DMS153 treated with DMSO at 0.1 percent for 48 hours (cell line): ENCODE results near the gene YPEL5.

ENCODE experiments used
- DNase-seq: peaks from one replicate; lab custom pipeline; 2025; ENCODE audit not compliant: unreplicated experiment; lab: John Stamatoyannopoulos, UW

Gene YPEL5

DNA sequence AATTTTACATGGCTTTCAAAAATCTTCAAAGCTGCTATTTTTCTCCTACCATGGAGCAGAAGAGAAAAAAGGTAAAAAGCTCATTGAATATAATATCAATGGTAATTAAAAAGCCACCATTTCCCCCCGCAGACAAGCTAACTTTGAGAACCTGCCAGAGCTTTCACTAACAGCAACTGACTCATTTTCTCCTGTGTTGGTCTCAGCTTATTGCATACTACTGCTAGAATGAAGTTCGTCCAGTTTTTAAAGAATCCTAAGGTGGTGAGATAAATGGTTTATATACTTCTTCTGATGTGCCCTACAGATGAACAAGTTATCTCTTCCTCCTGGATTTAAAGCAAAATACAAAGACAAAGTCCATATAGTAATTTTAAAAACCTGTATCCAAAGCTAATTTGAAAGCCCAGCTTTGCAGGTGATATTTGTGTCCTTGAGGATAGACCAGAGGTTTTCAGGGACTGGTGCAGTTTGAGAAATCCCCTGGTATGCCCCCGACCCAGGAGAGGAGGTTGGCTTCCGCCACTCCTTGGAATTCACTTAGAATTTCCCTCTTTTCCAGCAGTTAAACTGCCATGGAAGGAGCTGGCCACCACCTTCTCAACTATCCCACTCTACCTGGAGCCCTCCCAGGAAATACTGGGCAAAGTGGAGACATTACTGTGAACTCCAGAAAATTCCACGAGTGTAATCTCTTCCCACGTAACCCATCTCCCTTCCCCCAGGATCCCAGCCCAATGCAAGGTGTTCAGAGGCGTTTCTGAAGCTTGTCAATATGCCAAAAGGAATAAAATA, 17.5 kb downstream of the YPEL5 start:
- DNase-seq = no peak

DNA sequence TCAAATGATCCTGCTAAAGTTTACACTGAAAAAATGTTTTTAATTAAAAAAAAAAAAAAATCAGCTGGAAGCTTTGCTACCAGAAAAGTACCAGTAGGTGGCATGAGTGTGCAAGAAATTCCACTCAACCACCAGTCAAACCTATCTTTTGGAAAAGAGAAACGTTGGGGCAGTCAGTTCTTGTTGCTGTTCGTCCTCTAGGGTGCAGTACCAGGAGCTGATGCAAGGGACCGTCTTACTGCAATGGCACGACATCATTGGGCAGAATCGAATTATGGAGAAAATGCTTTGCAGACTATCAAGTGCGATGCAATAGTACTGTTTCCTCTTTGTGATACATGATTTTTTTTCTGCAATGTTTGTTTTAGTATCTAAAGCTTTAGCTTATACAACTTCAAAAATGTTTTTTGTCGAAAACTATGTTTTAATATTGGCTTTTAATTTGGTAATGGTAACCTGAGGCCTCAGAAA, 18.3 kb downstream of the YPEL5 start:
- peak; percentile 81 for DNase-seq

DNA sequence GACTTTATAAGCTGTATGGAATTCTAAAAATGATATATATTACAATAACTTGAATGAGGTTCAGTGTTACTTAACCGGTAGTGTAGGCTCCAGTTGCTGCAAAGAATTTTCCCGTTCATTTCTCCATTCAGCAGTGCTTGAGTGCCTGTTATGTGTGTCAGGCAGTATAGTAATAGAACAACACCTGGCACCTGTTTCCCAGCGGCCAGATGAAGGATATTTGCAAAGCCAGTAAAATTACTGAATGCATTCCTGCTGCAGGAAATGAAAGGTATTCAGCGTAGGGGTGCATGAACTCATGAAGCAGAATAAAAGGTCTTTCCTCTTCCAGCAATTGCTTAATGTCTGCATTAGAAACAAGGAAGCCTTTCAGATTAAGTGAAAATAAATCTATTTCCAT, 18.8 kb downstream of the YPEL5 start:
- peak; percentile 62 for DNase-seq

DNA sequence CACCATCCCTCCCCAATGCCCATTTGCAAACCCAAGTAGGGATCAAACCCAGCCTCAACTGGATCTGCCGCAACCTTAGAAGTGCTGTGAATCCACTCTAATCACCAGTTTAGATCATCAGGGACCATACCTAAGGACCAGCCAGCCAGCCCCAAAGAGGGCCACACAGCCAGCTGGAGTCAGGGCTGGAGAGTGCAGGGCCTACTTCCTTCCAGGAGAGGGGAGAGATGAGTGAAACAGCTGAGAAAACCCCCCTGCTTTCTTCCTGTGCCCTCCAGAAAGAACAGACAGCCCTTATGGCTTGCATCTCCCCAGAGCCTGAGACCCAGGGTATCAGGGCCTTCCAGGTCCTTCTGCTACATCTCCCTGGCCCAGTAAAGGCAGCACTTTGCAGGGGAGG, 25.8 kb downstream of the YPEL5 start:
- no peak for DNase-seq

DNA sequence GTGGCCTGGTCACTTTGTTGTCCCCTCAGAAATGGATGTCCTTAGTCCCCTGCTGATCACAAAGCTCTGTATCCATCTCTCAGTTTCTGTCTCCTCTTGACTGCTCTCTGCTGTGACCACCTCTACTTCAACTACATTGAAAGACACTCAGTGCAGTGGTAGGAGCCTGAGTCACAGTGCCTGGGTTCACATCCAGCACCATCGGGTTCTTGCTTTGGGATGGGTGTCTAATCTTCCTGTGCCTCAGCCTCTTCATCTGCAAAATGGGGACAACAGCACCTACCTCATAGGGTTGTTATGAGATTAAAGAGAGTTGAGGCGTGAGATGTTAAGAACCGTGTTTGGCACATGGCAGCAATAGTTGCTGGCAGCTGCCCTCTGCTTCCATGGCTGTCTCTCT, 30.6 kb downstream of the YPEL5 start:
- no peak for DNase-seq

DNA sequence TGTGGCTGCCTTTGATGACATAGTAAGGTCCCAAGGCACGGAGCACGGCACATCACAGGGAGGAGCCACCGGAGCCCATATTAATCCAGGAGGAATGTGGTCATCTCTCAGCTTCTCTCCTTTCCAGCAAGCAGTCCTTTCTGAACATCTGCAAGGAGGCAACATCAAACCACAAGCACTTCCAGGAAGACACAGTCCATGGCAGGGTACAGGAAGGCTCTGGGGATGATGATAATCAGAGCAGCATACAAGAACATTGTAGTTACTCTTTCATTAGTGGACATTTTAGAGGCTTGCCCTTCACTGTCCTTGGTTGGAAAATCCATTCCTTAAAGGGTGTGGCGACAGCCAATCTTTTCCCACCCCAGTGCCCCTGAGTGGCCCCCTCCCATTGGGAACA, 31.1 kb downstream of the YPEL5 start:
- no peak for DNase-seq

DNA sequence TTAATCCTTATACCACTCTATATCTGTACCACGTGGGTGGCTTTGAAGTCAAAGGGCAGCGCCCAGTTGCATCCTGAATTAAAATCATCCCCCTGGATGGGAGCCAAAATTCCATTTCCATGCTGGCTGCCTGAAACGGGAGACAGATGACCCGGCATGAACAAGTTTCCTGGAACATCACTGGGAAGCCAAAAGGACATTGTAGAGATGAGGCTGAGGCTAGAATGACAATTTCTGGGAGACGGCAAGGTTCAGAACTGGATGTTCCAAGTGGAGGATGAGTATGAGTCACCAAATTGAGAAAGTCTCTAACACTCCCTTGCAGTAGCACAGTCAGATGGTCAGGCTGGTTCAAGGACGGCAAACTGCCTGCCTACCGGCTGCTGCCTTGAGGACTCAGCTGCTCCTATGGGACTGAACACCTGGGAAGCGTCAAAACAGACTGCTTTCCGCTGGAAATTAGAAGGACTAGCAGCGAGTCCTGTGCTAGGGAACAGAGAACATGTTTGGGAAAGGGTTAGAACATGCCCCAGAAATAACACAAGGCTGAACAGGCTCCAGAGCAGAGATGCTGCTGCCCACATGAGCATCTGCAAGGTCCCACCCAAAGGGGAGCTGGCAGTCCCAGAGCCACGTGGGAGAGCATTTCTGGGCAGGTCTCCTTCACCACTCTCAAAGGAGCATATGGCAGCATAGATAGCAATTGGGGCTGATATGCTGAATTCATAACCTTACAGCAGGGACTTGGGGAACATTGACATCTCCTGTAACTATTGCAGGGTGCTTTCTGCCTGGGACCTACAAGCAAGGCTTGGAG, 32.0 kb downstream of the YPEL5 start:
- no peak for DNase-seq

DNA sequence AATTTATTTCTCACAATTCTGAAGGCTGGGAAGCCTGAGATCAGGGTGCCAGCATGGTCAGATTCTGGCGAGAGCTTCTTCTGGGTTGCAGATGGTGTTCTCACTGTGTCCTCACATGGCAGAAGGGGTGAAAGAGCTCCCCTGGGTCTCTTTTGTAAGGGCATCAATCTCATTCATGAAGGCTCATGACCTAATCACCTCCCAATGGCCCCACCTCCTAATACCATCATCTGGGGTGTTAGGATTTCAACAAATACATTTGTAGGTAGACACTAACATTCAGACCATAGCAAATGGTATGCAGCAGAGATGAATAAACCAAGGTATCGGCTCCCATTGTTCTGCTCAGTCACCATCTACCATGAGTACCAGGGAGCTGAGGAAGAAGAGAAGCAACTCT, 32.7 kb downstream of the YPEL5 start:
- no peak for DNase-seq

DNA sequence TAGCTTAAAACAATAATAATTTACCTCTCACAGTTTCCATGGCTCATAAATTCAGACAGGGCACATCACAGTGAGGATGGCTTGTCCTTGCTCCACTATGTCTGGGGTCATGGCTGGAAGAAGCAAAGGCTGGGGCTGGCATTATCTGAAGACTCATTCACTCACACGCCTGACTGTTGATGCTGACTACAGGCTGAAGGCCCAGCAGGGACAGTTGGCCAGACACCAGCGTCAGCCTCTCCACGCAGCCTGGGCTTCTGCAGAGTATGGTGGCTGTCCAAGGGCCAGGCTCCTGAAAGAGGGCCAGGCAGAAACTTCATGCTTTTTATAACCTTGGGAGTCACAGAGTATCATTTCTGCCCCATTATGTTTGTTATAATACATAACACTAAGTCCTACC, 33.4 kb downstream of the YPEL5 start:
- no peak for DNase-seq

DNA sequence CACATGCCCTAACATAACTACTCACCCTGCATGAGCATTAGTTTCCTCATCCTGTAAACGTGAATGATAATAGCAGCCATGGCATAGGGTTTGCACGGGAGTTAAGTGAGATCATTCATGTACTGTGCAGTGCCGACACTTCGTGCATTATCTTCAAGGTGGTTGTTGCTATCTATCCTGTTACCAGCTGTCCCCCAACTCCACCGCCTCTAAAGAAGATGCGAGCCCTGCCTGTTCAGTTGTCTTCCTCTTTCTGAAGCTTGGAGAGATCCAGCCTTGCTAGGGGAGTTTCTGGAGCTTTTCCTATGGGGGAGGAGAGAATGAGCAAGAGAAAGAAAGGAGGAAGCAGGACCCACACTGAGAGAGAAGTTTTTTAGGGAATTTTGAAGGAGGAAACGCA, 34.4 kb downstream of the YPEL5 start:
- no peak for DNase-seq

DNA sequence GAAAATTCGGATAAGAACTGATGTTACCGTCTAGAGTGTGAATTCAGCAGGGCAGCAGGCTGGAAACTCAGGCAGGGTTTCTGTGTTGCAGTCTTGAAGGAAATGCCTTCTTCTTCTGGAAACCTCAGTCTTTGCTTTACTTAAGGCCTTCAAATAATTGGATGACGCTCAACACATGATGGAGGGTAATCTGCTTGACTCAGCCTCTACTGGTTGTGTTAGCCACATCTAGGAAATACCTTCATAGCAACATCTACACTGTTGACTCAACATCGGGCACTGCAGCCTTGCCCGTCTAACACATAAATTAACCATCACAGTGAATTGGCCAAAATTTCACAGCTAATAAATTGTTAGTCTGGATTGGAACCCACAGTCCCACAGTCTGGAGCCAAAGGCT, 37.2 kb downstream of the YPEL5 start:
- no peak for DNase-seq

DNA sequence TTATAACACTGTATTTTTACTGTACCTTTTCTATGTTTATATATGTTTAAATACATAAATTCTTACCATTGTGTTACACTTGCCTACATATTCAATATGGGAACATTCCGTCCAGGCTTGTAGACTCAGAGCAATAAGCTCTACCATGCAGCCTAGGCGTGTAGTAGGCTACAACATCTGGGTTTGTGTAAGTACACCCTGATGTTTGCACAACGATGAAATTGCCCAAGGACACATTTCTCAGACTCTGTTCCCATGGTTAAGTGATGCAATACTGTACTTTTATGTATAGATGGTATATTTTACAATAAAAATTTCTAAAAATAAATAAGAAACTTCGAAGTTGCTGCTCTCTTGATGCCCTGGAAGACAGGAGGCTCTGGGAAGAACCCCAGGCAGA, 38.4 kb downstream of the YPEL5 start:
- DNase-seq = no peak

DNA sequence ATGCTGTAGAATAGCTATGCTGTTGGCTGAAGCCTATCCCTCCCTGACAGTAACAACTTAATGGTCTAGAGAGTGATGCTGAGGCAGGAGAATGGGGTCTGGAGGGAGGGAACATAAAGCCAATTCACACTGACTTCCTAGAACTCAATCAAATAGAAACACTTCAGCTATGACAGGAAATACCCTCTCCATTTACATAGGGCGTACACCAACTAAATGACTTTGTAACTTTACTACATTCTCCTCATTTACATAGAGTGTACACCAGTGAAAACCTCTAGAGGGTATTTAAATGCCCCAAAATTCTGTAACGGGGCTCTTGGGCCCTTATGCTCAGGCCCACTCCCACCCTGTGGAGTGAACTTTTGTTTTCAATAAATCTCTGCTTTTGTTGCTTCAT, 41.5 kb downstream of the YPEL5 start:
- no peak for DNase-seq

DNA sequence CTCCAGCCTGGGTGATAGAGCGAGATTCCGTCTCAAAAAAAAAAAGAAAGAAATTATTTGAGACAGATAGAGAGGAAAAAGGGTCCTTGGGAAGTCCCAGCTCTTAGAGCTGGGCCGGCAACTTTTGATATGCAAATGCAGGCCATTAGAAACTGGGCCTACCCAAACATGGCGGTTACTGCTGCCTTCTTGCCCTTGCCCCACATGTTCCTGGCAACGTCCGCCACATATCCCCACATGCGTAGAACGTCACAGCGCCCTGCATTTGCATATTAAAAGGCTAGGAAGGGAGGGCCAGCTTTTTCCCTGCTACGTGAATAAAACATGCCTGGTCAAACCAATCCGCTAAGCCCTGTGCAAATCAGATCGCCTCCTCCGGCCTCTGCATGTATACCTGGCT, 43.8 kb downstream of the YPEL5 start:
- DNase-seq = no peak

DNA sequence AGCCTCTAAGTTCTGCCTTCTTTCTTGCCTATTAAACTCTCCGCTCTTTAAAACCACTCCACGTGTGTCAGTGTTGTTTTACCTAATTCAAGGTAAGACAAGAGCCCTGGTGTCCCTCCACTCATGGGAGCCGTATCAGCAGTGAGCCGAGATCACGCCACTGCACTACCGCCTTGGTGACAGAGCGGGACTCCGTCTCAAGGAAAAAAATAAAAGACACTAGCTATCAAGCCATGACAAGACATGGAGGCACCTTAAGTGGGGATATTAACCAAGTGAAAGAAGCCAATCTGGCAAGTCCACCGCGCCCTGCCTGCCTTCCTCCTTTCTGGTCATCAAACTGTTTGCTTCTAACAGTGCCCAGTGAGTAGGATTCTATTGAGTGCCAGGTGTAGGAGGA, 44.3 kb downstream of the YPEL5 start:
- DNase-seq = no peak

DNA sequence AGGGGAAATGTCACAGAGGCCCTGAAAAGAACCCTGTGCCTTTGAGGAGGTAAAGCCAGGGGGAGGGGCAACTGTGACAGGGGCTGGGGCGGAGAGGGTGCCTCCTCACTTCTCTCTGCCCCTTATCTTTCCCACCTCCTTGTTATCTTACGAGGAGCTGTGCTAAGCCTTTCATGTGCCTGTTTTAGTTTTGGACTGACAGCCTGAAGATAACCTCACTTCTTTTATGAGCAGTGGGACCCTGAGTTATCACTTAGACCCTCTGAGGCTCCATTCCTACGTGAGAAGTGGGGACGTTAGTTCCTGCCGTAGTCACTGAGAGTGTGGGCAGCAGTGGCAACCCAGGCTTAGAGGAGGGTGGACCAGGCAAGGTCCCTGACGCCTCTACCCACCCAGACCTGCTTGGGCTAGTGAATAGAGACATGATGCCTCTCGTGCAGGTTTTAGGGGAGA, 45.0 kb downstream of the YPEL5 start:
- DNase-seq = no peak

DNA sequence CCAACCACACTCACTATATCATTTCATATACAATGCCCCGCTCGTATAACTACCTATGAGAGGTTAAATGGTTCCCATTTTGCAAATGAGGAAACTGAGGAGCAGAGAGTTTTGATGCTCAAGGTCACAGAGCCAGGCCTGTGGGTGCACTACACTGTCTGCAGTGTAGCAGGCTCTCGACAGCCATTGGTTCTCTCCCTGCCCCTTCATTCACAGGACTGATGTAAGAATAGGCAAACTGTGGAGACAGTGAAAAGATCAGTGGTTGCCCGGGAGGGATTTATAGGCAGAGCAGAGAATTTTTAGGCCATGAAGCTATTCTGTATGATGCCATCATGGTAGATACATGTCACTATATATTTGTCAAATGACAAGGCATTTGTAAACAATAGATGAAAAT, 45.5 kb downstream of the YPEL5 start:
- no peak for DNase-seq

DNA sequence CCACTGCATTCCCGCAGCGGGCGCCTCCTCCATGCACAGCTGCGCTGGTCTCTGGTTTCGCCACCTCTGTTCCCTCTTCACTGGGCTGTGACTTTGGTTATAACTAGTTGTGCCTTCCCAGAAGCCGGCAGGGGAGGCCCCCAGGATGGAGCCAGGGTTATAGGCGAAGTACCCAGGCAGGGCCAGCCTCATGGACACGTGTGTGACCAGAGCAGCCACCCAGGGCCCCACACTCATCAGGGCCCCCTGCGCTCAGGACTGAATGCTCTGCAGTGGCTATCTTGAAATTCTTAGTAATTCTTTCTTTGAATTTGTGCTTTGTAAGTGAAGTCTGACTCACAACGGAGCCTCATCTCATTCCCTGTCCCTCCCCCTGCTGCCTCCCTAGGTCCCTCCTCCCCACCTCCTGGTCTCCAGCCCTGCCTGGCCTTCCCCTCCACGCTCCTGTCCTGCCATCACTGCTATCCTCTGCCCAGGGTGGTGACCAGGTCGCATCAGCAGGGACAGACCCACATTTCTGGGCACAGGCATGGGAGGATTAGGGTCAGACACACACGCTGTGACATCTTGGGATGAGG, 46.4 kb downstream of the YPEL5 start:
- no peak for DNase-seq

DNA sequence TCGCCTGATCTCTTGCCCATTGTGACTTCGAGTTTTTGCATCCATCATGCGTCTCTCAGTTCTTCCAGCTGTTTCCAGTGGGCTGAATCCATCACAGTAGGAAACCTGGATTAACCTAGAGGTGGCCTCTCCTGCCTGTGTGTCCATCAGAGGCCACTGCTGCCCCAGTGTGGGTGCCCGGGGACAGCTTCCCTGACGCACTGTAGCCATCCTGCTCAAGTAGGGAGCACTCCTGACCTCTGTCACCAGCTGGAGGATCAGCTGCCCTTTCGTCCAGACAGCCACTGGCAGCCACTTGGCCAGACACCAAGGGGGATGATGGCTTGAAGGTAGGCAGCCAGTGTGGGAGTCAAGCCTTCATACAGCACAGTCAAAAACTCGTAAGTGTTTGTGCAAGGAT, 47.6 kb downstream of the YPEL5 start:
- no peak for DNase-seq

DNA sequence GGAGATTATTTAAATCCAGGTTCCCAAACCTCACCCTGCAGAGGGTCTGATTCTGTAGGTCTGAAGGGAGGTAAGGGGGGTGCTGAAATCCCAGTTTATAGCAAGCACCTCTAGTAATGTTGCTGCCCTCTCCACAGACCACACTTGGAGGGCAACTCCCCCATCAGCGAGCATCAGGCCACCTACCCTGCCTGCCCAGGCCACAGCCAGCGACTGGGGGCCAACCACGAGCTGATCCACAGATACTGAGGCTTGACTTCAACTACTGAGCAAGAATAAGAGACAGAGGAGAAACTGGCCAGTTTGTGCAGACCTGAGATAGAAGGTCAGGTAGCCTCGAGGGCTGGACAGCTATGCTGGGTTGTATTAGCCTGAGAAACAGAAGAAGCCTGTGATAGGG, 48.2 kb downstream of the YPEL5 start:
- no peak for DNase-seq

DNA sequence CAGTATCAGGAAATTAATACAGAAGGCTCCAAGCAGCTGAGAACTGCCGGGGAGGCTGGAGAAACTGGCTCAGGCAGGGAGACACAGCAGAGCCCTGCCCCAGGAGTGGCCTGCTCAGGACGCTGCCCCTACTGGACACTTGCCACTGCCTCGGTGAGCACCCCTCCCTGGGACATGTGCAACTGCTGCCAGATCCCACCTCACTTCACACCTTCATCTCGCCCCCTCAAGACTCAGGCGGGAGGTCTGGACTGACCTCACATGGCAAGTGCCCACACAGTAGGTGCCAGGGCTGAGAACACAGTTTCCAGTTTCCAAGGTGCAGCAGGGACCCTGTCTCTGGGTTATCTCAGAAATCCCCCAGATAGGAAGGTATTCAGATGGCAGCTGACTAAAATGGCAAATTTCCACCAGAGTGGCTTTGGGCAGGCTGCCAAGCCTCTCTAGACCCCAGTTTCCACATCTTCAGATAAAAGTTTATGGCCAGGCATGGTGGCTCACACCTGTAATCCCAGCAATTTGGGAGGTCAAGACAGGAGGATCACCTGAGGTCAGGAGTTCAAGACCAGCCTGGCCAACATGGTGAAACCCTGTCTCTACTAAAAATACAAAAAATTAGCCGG, 50.9 kb downstream of the YPEL5 start:
- DNase-seq = no peak

DNA sequence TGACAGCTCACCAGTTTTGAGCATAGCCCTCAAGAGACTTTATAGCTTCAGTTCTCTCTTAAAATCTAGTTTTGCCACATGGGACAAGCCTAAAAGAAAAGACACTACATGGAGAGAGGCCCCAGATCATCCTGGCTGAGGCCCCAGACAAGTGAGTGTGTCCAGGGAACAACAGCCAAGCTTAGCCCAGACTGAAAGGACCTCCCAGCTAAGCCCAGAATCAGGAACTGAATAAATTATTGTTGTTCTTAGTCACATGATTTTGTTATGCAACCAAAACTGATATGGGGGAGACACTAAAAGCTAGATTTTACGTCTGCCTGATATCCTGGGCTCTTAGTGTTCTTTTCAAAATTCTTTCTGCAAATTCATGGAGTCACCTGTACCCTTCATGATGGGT, 55.2 kb downstream of the YPEL5 start:
- no peak for DNase-seq
